Stimulated activated CD8-positive, alpha-beta memory T cell treated with anti-CD3 and anti-CD28 coated beads, Interleukin-15, amount 100 ng/mL, for 4 hours (primary cell): ENCODE results near the gene GRIK2.

Experiments used
- DNase-seq, 2 donors: peaks; one replicate each; pipeline ENCODE4 v3.0.0-alpha.2; 2020; ENCODE audit warnings: low read depth in 2 of 2

GRIK2 gene

DNA sequence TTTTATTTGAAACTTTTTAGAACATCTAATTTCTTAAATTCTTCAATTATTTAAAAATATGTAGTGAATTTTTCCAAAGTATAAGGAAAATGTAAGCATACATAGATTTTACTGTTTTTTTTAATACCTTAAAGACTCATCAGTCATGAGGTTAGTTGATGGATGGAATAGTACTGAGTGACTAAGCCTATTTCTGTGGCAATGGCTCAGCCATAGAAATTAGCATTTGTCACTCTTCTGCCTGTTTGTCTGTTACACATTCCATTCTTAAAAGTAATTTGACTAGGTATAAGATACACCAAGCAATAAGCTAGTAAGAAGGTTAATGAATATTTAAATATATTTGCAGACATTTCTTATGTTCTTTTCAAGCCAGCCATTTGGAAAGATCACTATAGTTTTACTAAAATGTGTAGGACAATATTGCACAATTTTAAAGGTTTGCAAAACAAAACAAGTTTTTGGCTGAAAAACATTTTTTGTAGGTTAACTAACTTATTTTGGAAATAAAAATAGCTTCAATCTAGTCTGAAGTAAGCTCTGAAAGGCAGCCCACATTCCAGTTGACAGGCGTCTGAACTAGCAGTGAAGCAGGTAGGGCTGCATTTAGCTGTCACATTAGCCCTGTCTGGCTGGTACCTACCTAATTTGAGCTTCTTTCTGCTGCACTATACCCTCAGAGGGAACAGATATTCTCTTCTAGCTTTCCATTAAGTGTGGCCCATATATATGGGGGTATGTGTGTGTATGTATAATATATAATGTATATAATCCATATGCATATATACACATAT, 385.7 kb downstream of the GRIK2 start:
- no peak for DNase-seq

DNA sequence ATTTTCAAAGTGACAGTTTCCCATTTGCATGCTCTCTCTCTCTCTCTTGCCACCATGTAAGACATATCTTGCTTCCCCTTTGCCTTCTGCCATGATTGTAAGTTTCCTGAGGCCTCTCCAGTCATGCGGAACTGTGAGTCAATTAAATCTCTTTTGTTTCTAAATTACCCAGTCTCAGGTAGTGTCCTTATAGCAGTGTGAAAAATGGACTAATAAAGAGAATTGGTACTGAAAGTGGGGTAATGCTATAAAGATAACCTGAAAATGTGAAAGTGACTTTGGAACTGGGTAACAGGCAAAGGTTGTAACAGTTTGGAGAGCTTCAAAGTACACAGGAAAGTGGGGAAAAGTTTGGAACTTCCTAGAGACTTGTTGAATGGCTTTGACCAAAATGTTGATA, 389.8 kb downstream of the GRIK2 start:
- DNase-seq: no peak

DNA sequence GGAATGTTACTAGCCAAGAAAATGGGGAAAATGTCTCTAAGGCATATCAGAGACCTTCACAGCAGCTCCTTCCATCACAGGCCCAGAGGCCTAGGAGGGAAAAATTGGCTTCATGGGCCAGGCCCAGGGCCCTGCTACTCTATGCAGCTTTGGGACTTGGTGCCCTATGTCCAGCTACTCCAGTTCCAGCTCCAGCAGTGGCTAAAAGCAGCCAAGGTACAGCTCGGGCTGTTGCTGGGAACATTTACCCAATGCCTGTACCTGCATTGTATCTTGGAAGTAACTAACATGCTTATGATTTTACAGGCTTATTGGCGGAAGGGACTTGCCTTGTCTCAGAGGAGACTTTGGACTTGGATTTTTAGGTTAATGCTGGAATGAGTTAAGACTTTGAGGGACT, 390.6 kb downstream of the GRIK2 start:
- DNase-seq: no peak

DNA sequence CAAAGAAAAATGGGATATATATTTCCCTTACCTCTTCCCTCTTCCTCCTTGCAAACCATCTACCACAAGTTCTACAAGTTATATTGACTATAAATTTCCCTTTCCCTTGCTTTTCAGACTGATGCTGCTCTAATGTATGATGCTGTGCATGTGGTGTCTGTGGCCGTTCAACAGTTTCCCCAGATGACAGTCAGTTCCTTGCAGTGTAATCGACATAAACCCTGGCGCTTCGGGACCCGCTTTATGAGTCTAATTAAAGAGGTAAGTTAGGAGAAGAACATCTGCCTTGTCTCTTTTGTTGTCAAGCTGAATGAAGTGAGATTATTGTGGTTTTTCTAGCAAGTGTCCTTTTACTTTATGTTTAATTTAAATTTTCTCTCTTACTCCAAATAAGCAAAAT, 406.0 kb downstream of the GRIK2 start:
- DNase-seq: no peak

DNA sequence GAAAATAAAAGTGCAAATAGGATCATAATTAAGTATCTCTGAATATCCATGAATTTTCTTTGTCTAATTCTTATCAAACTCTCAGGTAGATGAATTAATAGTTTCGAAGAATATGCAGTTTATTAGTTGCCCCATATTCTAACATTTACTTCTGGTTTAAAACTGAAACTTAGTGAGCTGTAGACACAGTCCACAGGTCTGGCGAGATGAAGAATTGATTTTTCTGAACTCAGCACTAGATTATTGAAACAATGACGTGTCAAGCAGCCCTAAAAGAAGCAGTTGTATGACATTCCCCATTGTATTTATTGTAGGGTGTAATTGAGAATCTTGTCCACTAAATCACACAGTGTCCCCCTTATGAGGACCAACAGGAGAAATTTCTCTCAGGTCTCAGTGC, 407.1 kb downstream of the GRIK2 start:
- DNase-seq: no peak

DNA sequence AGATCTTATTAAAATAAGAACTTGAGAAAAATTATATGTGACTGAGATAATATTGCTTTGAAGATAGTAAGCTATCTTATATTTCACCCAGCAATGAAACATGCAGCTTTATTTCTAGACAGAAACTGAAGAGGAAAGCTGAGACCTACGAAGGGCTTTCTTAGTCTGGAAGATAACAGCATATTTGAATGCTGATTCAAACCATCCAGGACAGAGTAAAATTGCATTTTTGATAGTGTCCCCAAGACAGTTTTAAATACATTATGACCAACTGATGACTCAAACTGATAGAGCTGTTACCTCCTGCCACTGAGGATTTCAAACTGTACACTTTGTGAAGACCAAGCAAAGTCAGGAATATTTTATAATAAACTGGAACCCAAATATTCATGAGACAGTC, 409.6 kb downstream of the GRIK2 start:
- no peak for DNase-seq

DNA sequence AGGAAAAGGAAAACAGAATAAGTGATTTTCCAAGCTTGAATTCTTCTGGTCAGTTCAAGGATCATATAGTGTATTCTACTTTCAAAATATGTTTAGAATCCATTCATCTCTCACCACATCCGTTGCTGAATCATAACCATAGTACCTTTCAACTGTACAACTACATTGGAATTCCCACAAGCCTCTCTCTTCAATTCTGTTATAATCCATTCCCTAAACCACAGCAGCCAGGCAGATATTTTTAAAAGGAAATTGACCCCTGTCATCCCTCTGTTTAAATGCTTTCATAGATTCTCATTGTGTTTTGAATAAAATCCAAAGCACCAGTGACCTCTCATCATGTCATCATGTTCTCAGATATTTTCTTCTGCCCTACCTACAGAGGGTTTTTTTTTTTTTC, 412.7 kb downstream of the GRIK2 start:
- DNase-seq: no peak

DNA sequence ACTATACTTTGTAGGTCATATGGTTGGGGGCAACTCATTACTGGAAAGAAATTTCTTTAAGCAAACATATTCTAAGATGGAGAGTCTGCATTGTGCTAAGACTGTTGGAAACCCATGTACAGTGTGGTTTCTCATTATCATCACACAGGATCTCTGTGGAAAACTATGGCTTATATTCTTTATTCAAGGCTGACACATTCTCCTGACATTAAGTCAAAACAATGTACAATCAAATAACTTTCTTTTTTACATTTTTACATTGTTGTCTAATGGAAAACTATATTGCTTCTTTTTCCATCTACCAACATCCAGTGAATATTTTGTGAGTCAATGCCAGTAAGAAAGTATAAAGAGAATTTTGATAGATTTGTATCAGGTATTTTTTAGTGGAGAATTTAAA, 417.6 kb downstream of the GRIK2 start:
- no peak for DNase-seq

DNA sequence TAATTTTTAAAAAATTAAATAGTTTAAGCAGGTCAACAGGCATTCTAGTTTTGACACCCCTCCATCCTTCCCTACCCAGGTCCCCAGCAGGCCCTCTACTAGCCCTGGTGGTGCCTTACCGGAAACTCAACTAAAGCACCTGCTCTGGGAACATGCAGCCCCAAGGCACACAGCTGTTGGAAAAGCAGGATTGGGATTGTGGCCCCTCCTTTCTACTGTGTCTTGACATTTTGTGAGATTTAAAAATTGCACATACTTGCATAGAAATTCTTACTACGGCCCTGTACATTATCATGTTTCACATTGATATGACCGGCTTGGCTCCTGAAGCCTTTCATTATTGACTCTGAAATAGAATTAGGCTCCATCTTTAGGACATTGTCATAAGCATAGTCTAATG, 423.2 kb downstream of the GRIK2 start:
- DNase-seq: no peak

DNA sequence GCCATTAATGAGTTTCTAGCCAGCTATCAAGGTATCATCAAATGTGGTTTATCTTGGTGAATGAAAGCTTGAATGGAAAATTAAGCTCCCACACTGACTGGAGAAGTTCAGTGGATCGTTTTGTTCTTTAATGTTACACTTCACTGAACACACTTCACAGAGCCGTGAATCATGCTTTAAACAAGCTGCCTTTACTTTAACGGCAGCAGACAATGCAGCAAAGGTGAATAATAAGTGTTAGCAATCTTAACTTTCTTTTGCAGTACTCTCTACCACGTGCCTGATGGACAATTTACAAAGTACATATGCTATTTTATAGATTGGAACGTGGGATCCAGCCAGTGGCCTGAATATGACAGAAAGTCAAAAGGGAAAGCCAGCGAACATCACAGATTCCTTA, 424.5 kb downstream of the GRIK2 start:
- no peak for DNase-seq

DNA sequence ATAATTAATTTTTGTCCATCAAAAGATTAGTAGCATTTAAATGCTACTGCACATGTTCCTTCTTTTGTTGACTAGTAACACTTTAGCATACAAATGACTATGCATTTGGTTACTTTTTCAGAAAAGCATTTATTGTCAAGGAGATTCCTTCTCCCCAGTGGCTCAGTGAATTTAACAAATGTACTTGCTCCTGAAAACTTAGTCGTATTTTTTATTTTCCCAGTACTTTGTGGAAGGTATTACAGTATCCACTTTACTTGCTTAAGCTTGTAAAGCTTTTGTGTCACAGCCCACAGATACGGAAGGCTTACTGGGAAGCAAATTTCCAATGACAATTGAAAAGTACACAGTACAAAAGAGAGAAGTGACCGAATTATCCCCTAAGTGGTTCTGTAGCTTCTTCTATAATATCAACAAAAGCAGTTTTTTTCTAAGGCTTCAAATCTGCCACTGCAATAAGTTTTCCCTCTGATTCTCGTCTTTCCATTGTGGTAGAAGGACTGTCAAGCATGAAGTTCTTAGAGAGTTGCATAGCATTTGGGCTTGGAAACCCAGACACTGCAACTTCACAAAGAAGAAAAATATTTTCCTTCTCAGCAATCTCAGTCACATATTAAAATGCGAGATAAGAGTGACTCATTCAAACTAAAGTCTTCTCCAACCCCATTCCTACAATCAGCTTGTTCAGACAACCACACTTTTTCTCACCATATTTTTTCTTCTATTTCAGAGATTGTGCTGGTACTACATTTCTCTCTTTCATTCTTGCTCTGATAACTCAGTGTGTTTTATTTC, 431.2 kb downstream of the GRIK2 start:
- DNase-seq: no peak

DNA sequence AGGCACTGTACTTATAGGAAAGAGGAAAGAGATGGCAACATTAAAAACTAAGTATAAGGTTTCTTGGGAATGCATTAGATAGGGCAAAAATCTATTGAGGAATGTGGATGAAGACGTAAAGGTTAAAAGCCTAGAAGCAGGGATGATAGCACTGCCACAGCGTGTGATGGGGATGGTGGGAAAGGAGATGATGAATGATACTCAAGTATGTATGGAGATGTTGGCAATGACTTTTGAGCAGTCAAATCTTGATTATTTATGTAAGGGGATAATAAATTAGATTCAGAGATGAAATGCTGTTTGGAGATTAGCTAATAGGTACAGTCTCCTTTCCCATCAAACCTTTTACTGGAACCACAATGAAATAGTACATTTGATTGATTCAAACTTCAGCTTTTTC, 432.8 kb downstream of the GRIK2 start:
- no peak for DNase-seq

DNA sequence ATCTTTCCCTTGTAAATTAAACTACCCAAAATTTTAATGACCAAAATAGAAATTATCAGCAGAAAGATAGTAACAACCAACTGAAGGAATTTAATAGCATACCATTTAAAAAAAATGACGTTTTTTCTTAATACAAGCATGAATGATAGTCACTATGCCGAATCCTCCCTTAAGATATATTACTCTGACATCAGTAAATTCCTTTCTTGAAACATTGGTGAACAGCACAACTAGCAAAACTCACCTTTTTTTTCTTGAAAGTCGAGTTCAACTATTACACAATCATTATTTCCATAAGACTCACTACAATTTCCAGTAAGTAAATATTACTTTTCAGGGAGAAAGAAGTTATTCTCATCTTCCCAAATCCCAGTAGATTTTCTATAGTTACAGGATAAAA, 433.2 kb downstream of the GRIK2 start:
- DNase-seq: no peak

DNA sequence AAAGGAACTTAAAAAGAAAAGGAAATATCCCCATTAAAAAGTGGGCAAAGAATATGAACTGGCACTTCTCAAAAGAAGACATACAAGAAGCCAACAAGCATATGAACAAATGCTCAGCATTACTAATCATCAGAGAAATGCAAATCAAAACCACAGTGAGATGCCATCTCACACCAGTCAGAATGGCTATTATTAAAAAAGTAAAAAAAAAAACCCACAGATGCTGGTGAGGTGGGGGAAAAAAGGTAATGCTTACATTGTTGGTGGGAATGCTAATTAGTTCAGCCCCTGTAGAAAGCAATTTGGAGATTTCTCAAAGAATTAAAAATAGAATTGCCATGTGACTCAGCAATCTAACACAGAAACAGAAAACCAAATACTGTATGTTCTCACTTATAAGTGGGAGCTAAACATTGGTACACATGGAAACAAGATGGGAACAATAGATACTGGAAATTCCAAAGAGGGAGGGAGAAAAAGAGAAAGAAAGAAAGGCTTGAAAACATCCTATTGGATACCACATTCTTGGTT, 437.1 kb downstream of the GRIK2 start:
- DNase-seq: no peak

DNA sequence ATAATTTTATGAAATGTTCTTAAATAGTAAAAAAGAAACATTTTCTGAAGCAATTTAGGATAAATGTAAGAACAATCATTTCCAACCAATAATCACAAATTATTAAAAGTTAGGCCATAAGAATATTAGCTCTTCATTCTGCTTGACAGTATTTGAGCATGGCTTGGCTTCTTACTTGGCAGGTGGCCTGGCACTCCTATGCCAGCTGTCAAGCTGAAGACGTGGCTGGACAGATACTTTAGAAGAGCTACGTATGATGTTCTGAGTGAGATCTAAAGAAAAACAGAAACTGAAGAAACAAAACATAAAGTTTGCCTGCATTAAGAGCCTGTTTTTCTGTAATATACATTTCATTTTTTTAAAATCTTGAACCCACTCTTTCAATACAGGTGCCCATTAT, 438.9 kb downstream of the GRIK2 start:
- DNase-seq: no peak

DNA sequence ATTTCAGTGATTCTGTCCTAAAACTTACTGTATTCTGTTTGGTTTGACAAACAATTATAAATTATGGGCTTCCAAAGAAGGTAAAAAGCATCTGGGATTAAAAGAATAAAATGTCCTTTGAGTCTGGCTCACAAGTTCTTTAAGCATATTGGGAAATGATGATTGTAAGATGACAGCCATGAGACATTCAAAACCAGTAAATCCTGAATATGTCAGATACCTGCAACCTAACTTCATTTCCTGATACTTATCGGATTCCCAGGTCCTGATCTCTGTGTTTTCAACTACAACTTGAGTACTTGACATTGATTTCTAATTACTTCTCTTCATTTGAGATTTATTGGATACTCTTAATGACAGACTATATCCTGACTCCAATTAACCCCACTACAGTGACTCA, 446.6 kb downstream of the GRIK2 start:
- no peak for DNase-seq

DNA sequence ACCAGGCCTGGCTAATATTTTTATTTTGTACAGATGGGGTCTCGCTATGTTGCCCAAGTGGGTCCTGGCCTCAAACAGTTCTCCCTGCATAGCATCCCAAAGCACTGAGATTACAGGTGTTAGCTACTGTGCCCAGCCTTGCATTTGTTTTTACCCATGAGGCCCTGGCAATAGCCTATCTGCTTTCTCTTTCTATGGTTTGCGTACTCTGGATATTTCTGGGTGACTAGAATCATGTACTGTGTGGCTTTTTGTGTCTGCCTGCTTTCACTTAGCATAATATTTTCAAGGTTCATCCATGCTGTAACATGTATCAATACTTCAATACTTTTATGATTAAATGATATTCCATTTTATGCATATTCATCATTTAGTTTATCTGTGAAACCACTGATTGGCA, 451.7 kb downstream of the GRIK2 start:
- DNase-seq: no peak

DNA sequence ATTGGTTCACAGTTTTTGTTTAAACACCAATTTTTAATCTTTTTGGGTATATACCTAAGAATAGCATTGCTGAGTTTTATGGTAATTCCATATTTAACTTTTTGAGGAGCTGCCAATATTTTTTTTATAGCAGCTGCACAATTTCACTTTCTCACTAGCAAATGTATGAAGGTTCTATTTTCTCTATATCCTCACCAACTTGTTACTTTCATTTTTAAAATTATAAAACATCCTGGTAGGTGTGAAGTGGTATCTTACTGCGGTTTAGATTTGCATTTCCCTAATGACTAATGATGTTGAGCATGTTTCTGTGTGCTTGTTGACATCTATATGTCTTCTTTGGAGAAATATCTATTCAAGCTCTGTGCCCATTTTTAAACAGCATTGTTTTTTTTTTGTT, 452.1 kb downstream of the GRIK2 start:
- no peak for DNase-seq

DNA sequence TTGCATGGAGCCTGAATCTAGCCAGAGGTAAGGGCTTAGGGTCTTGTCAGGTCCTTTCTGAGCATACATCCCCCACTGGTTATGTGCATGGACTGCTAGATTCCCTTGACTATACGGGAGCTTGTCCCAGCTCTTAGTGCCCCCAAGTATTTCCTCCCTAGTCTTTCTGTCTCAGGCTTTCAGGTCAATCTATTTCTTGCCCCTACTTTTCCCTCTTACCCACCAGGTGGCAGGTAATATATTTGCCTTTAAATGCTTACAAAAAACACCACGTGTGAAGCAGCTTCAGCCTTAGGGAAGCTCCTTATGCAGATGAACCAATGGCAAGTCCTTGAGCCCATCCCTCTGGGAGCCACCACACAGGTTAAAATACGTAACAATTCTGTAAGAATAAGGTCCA, 454.2 kb downstream of the GRIK2 start:
- DNase-seq: no peak

DNA sequence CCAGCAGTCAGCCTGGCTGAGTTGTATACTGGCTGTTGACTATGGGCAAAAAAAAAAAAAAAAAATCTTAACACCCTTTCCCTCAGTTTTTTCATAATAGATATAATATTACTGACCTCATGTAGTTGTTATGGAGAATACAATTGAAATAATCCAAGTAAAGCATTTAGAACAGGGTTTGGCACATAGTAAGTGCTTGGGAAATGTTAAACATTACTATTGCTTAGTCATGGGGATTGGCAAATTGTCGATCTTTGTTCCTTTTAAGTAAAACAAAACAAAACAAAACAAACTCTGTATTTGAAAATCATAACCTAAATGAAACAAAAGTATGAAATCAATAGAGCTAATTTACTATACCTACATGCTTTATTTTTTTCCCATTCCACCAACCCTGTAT, 458.4 kb downstream of the GRIK2 start:
- no peak for DNase-seq

DNA sequence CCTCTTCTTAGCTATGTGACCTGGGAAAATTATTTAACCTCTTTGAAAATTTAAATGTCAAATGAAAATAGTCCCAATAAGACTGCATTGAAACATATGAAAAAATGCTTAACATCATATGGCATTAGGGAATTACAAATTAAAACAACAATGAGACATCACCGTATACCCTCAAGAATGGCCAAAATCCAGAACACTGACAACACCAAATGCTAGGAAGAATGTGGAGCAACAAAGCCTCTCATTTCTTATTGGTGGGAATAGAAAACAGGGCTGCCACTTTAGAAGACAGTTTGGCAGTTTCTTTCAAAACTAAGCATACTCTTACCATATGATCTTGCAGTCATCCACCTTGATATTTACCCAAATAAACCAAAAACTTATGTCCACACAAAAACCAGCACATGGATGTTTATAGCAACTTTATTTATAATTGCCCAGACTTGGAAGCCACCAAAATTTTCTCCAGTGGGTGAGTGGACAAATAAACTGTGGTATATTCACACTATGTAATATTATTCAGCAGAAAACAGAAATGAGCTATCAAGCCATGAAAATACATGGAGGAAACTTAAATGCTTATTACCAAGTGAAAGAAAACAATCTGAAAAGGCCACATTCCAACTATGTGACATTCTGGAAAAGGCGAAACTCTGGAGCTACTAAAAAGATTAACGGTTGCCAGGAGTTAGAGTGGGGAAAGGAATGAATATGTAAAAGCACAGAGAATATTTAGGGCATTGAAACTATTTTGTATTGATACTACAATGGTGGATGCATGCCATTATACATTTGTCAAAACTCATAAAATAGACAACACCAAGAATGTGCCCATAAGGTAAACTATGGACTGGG, 459.9 kb downstream of the GRIK2 start:
- DNase-seq: no peak

DNA sequence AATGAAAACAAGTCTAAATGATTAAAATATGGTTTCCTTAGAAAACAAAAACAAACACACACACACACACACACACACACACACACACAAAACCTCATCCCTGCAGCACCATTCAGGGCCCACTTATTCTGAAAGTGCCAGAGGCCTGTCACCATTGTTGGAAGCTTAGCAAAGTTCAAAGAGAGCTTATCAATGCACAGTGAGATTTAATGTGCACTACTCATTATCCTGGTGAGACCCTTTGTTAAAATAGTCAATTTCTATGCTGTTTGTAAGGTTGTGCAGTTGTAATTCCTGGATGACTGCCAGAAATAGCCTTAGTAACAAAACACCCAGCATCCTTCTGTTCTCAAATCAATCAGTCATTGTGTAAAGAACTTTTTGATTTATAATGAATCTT, 482.9 kb downstream of the GRIK2 start:
- DNase-seq: no peak
